GM21423 (cell line): ENCODE results near the gene LMF1.
"Not testable (repeated sequence)": the region's sequence is repeated elsewhere in the genome, so short reads cannot be mapped to it uniquely, and the experiment has no call there.

Experiments
- ATAC-seq: cut with Tn5 transposase; IDR thresholded peaks from one replicate; pipeline ENCODE4 v1.9.1; 2021; ENCODE audit warnings: mild to moderate bottlenecking, moderate library complexity; ENCODE audit not compliant: unreplicated experiment

The LMF1 gene

GRCh38 chr16:973366-973765 is 2.6 kb upstream of the LMF1 start:
- no peak for ATAC-seq

GRCh38 chr16:972316-973002 is 1.7 kb upstream of the LMF1 start:
- no peak for ATAC-seq

DNA sequence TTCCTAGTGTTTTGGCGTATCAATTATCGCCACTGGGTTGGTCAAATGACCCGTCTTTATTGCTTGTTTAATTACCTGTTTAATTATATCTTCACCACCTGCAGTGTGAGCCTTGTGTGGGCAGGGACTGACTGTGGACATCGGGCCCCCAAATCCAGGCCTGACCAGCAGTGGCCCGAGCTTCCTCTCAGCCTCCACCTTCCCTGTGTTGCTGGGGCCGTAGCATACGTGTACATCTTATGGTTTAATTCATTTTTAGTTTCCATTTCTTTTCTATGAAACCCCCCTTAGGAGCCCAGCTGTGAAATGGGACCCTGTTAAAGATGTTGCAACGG is 1.2 kb upstream of the LMF1 start:
- no peak for ATAC-seq

GRCh38 chr16:971582-971905 is 760 bp upstream of the LMF1 start:
- ATAC-seq = no peak

DNA sequence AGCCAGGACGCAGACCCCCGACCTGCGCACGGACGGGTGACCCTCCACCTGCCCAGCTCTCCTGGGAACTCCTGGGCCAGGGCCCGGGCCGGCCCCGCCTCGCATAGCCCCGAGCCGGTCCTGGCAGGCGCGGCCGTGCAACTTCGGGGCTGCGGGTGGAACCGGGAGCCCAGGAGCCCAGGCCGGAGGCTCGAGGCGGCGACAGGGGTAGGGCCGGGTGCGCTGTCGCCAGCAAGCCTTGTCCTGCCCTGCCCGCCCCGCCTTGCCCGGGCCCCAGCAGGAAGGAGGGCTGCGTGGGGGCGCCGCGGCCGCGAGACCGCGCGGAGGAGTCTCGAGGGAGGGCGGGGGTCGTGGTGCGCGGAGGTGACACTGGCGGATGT is 408 bp downstream of the LMF1 start:
- ATAC-seq = no peak

GRCh38 chr16:969508-970385 is 1.0 kb downstream of the LMF1 start:
- ATAC-seq = no peak

GRCh38 chr16:968620-969019 is 2.2 kb downstream of the LMF1 start:
- no peak for ATAC-seq

DNA sequence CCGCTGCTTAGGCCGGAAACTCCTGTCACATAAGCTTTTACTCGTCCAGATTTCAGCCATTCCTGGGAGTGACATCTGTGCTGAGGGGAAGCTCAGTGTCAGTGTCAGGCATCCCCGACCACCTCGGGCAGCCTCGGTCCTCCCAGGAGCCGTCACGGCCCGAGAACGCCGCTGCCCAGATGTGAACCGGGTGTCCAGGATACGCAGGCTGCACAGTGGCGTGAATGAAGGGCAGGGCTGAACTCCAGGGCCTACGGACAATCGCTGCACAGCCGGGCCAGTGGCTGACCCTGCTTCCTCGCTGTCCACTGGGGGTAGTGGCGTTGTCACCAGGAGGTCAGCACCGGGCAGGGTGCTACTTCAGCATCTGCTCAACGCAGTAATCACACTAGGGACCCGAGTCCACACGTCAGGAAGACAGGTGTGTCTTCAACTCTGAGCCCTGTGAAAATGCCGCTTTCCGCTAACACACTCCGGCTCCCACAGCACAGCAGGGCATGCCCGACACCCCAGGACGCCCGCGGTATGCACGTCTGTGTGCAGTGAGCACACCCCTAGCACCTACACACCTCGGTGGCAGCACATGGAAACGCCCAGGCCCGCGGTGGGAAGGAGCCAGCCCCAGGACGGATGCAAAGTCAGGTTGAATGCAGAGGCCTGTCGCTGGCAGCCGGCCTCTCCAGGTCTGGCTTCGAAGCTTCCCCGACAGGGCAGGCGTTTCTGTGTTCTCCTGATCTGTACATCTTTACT is 3.1 kb downstream of the LMF1 start:
- no peak for ATAC-seq

GRCh38 chr16:967077-967541 is 3.7 kb downstream of the LMF1 start:
- ATAC-seq = no peak

GRCh38 chr16:966505-966904 is 4.3 kb downstream of the LMF1 start:
- no peak for ATAC-seq

DNA sequence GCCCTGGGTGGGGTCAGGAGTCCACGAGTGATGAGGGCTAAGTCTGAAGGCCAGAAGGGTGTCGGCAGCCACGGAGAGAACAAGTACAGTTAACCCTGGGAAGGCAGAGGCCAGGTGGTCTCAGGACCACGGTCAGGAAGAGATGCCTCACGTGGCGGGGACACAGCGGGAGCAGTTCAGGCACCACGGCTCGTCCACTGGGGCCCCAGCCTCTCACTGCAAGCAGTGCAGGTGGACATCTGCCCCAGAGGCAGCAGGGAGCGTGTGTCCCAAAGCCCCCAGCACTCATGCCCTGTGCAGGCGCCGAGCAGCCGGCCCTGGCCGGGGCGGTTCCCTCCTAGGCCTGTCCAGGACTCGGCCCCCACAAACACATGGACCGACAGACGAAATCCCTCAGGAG is 4.7 kb downstream of the LMF1 start:
- ATAC-seq = no peak

GRCh38 chr16:965487-965886 is 5.3 kb downstream of the LMF1 start:
- ATAC-seq = no peak

DNA sequence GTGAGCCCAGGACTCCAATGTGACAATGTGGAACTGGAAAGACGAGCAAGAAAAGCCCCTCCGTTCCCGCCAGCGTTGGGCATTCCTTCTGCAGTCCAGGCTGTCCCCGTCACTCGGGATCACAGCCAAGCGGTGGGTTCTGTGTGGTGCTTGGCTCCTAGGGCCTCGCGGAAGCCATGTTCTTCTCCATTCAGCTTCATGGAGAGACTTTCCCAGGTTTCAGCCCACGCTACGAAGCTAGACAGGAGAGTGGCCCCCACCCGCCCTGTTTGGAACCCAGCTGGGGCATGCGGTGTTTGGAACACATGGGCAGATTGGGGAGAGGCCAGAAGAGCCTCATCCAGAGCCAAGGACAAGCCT is 5.8 kb downstream of the LMF1 start:
- ATAC-seq = no peak

DNA sequence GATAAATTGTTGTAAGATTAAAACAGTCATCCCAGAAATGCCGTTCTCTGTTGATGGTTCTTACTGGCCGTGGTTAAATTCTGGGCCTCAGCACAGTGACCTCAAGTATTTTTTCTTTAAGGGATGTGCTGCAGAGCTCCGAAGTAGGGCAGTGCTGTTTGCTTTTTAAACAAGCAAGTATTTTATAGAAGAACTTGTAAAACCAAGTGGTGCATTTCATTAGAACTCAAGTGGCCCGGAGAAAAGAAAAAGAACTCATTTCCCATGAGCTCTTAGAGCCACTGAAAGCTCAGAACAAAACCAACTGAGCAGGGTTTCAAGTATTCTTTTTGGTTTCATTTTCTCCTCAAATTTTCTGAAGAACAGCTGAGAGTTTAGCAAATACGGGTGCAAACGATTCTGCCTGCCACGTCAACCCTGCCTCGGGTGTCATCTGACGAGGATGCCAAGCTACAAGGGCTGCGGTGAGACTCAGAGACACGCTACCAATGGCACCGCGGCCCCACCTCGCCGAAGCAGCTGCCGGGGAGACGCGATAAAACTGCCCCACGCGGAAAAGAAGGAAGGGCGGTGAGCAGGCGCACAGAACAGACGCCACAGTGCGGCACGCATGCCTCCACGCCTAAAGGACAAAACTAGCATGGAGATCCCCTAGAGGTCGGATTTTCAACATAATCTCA is 6.3 kb downstream of the LMF1 start:
- no peak for ATAC-seq

DNA sequence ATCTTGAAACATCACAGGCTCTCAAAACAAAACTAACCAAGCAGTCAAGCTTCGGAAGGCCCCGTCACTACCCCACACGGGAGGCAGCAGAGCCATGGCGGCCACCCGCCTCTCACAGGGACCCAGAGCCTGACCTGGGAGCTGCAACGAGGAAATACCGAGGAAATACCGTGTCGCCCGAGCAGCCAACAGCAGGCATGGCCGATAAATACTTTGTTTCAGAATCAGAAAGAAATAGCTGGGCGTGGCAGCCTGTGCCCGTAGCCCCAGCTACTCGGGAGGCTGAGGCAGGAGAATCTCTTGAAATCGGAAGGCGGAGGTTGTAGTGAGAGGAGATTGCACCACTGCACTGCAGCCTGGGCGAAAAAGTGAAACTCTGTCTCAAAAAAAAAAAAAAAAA is 6.9 kb downstream of the LMF1 start:
- ATAC-seq = no peak

- ATAC-seq = no peak
Measured at GRCh38 chr16:962901-963814, 7.6 kb downstream of the LMF1 start.

- ATAC-seq = no peak
Measured at GRCh38 chr16:962366-962765, 8.4 kb downstream of the LMF1 start.

GRCh38 chr16:959232-960040 is 11.3 kb downstream of the LMF1 start:
- ATAC-seq = no peak

- not testable (repeated sequence) for ATAC-seq
Measured at GRCh38 chr16:955766-956165, 15.0 kb downstream of the LMF1 start.

GRCh38 chr16:953818-954217 is 17.0 kb downstream of the LMF1 start:
- not testable (repeated sequence) for ATAC-seq
